Duodenal mucosa (tissue), 2 donors: Measurements from ENCODE around the gene UNC79.

ENCODE experiments used
- H3K27ac ChIP-seq: one replicate; pipeline ENCODE4 v1.7.0; 2013; ENCODE audit warnings: low read depth, low read length
- H3K27me3 ChIP-seq, 2 donors: one replicate each; pipeline ENCODE4 v1.7.0; 2013; ENCODE audit warnings: low read length in 2 of 2, control low read depth in 1 of 2; ENCODE audit not compliant: insufficient read depth in 2 of 2, control insufficient read depth in 1 of 2
- H3K36me3 ChIP-seq, 2 donors: one replicate each; pipeline ENCODE4 v1.7.0; 2013; ENCODE audit warnings: low read length in 2 of 2, control low read depth in 1 of 2; ENCODE audit not compliant: insufficient read depth in 2 of 2, control insufficient read depth in 1 of 2
- H3K4me1 ChIP-seq, 2 donors: one replicate each; pipeline ENCODE4 v1.7.0; 2013; ENCODE audit warnings: low read length in 2 of 2, control low read depth in 1 of 2; ENCODE audit not compliant: insufficient read depth in 2 of 2, control insufficient read depth in 1 of 2
- H3K4me3 ChIP-seq, 2 donors: one replicate each; pipeline ENCODE4 v1.7.0; 2013; ENCODE audit warnings: low read length in 2 of 2, low read depth in 1 of 2
- H3K9ac ChIP-seq, 2 donors: one replicate each; pipeline ENCODE4 v1.7.0; 2013; ENCODE audit warnings: low read length in 2 of 2, low read depth in 1 of 2
- H3K9me3 ChIP-seq, 2 donors: one replicate each; pipeline ENCODE4 v1.7.0; 2013; ENCODE audit warnings: low read length in 2 of 2, control low read depth in 1 of 2; ENCODE audit not compliant: control insufficient read depth in 1 of 2

UNC79 gene

GRCh38 chr14:93709249-93709648 lies 278.5 kb downstream of the UNC79 start:
- H3K4me3 ChIP-seq, result no peak overlapping the region
- no peak overlapping the region for H3K9ac ChIP-seq
- no peak overlapping the region for H3K27ac ChIP-seq
- H3K4me1 ChIP-seq, result no peaks in the 10 kb centered on the region
- no peaks in the 10 kb centered on the region for H3K27me3 ChIP-seq
- no peaks in the 10 kb centered on the region for H3K36me3 ChIP-seq
- H3K9me3 ChIP-seq, result no peaks in the 10 kb centered on the region

- no peak overlapping the region for H3K4me3 ChIP-seq
- H3K36me3 ChIP-seq, result no peaks in the 10 kb centered on the region
- no peaks in the 10 kb centered on the region for H3K9me3 ChIP-seq
- H3K4me1 ChIP-seq, result no peaks in the 10 kb centered on the region
- no peak overlapping the region for H3K27ac ChIP-seq
- no peak overlapping the region for H3K9ac ChIP-seq
- no peaks in the 10 kb centered on the region for H3K27me3 ChIP-seq
These were observed 281.5 kb downstream of the UNC79 start for GRCh38 chr14:93712079-93712837.

GRCh38 chr14:93712838-93713724 lies 282.3 kb downstream of the UNC79 start:
- H3K4me3 ChIP-seq, result no peak overlapping the region
- H3K27me3 ChIP-seq, result no peaks in the 10 kb centered on the region
- H3K9ac ChIP-seq, result no peak overlapping the region
- H3K4me1 ChIP-seq, result no peaks in the 10 kb centered on the region
- H3K9me3 ChIP-seq, result no peaks in the 10 kb centered on the region
- no peak overlapping the region for H3K27ac ChIP-seq
- H3K36me3 ChIP-seq, result no peaks in the 10 kb centered on the region

- no peaks in the 10 kb centered on the region for H3K27me3 ChIP-seq
- no peaks in the 10 kb centered on the region for H3K9me3 ChIP-seq
These were observed 283.1 kb downstream of the UNC79 start for GRCh38 chr14:93713726-93714405.

GRCh38 chr14:93714605-93715004 lies 283.9 kb downstream of the UNC79 start:
- Histone ChIP-seq H3K27me3 (no peaks in the 10 kb centered on the region), H3K4me3 (no peak overlapping the region), H3K4me1 (no peaks in the 10 kb centered on the region), H3K27ac (no peak overlapping the region), H3K9me3 (no peaks in the 10 kb centered on the region), H3K9ac (no peak overlapping the region), H3K36me3 (no peaks in the 10 kb centered on the region)

More at GRCh38 chr14:93713726-93714405, 283.1 kb downstream of the UNC79 start:
- H3K27ac ChIP-seq, result no peak overlapping the region
- no peak overlapping the region for H3K4me3 ChIP-seq
- no peaks in the 10 kb centered on the region for H3K4me1 ChIP-seq
- H3K36me3 ChIP-seq, result no peaks in the 10 kb centered on the region
- no peak overlapping the region for H3K9ac ChIP-seq

GRCh38 chr14:93715279-93715927 lies 284.7 kb downstream of the UNC79 start:
- Histone ChIP-seq H3K9ac (no peak overlapping the region), H3K4me1 (no peaks in the 10 kb centered on the region), H3K36me3 (no peaks in the 10 kb centered on the region), H3K9me3 (no peaks in the 10 kb centered on the region), H3K27ac (no peak overlapping the region), H3K27me3 (no peaks in the 10 kb centered on the region), H3K4me3 (no peak overlapping the region)

- Histone ChIP-seq H3K9ac (no peak overlapping the region), H3K4me3 (no peak overlapping the region), H3K36me3 (no peaks in the 10 kb centered on the region), H3K27ac (no peak overlapping the region), H3K4me1 (no peaks in the 10 kb centered on the region), H3K27me3 (no peaks in the 10 kb centered on the region), H3K9me3 (no peaks in the 10 kb centered on the region)
These were observed 285.4 kb downstream of the UNC79 start for GRCh38 chr14:93716002-93716745.

GRCh38 chr14:93716746-93717667 lies 286.3 kb downstream of the UNC79 start:
- H3K9me3 ChIP-seq, result no peaks in the 10 kb centered on the region
- no peak overlapping the region for H3K9ac ChIP-seq
- no peaks in the 10 kb centered on the region for H3K27me3 ChIP-seq
- no peak overlapping the region for H3K27ac ChIP-seq
- no peaks in the 10 kb centered on the region for H3K4me1 ChIP-seq
- no peak overlapping the region for H3K4me3 ChIP-seq
- no peaks in the 10 kb centered on the region for H3K36me3 ChIP-seq
